ENCODE results near the gene EIF6. TPM values are rescaled to one million over a fixed set of nuclear protein-coding genes. Genes with fewer than 3 reads are reported as not detected.
A peak's percentile ranks its signal among the peaks of the same experiment; 100 is the strongest.

The EIF6 gene
- total RNA-seq, 1 donor, result 120 TPM

DNA sequence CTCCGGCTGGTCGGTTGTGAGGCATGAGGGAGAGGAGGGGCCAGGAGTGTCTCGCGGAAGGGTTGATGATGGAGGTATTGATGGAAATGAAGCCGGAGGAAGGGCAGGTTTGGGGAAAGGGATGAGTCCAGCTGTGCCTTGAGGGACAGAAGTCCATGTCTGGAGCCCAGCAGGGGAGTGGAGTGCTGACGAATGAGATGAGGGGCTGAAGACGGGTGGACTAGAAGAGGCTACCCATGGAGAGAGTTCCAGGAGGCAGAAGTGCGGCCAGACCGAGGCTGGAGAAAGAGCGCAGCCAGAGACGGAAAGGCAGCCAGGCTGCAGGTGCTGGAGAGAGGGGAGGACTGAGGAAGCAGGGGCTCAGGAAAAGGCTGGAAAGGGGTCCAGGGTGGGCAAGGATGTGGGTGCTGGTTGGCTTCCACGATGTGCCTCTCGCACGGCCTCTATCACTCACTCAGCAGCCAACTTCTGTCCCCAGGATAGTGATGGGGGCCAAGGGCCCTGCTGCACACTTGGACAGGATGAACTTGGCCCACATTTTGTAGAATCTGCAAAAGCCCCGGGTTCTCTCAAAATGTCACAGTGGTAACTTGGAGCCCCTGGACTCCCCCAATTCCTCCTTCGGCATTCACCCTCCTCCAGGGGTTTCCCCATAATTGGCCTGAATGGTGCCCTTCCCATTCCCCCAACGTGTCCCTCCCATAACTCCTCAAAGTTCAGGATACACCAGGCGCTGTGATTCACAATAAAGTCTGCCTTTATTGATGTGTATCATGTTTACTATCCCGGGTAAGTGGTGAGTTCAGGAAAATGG, 627 bp upstream of the EIF6 start:
- peak overlapping the region; percentile 87 for H3K4me3 ChIP-seq (ENCODE audit: low read depth, low read length)
- DNase-seq (ENCODE audit: low read depth), result no peak
- TF ChIP-seq, protein P1, sequence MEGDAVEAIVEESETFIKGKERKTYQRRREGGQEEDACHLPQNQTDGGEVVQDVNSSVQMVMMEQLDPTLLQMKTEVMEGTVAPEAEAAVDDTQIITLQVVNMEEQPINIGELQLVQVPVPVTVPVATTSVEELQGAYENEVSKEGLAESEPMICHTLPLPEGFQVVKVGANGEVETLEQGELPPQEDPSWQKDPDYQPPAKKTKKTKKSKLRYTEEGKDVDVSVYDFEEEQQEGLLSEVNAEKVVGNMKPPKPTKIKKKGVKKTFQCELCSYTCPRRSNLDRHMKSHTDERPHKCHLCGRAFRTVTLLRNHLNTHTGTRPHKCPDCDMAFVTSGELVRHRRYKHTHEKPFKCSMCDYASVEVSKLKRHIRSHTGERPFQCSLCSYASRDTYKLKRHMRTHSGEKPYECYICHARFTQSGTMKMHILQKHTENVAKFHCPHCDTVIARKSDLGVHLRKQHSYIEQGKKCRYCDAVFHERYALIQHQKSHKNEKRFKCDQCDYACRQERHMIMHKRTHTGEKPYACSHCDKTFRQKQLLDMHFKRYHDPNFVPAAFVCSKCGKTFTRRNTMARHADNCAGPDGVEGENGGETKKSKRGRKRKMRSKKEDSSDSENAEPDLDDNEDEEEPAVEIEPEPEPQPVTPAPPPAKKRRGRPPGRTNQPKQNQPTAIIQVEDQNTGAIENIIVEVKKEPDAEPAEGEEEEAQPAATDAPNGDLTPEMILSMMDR (IDR thresholded peaks at IDR 0.05; ENCODE audit: insufficient read depth, low read length), result no peak

DNA sequence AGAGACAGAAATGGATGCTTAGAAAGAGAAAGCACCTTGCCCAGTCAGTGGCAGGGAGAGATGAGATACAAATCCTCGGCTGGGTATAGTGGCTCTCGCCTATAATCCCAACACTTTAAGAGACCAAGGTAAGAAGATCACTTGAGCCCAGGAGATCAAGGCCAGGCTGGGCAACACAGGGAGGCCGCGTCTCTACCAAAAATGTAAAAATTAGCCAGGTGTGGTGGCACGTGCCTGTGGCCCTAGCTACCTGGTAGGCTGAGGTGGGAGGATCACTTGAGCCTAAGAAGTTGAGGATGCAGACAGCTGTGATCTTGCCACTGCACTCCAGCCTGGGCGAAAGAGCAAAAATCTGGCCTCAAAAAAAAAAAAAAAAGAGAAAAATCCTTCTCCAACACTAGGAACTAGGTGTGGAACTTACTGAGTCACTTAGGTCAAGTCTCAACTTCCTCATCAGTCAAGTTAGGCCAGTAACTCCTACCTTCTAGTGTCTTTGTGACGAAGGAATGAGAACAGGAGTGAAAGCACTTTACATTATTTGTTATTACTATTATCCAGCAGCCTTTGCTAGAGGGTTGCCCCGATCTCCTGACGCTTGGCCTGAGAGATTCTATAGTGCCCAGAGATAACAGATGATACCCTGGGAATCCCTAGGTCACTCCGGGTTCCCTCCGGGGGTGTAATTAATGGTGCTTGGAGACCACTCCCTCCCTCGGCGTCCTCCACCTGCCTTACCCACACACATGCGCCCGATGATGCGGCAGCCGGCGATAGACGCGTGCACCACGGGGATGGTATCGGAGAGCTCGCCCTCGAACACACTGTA, 918 bp downstream of the EIF6 start:
- no peak for DNase-seq (ENCODE audit: low read depth)
- TF ChIP-seq, protein P1 (IDR thresholded peaks at IDR 0.05; ENCODE audit: insufficient read depth, low read length), result no peak
- H3K4me3 ChIP-seq (ENCODE audit: low read depth, low read length), result peak overlapping the region; percentile 87

DNA sequence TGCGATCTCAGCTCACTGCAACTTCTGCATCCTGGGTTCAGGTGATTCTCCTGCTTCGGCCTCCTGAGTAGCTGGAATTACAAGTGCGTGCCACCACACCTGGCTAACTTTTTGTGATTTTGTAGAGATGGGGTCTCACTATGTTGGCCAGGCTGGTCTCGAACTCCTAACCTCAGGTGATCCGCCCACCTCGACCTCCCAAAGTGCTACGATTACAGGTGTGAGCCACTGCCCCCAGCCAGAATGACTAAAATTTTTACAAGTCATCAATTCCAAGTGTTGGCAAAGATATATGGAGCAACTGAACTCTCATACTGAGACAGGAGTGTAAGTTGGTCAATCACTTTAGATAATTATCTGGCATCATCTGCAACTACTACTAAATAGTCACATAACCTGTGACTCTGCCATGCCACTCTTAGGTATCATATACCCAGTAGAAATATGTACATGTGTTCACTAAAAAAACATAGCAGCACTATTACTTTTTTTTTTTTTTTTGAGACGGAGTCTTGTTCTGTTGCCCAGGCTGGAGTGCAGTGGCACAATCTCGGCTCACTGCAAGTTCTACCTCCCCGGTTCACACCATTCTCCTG, 3.0 kb downstream of the EIF6 start:
- no peak for DNase-seq (ENCODE audit: low read depth)
- TF ChIP-seq, protein P1 (IDR thresholded peaks at IDR 0.05; ENCODE audit: insufficient read depth, low read length), result no peak
- no peak overlapping the region for H3K4me3 ChIP-seq (ENCODE audit: low read depth, low read length)

DNA sequence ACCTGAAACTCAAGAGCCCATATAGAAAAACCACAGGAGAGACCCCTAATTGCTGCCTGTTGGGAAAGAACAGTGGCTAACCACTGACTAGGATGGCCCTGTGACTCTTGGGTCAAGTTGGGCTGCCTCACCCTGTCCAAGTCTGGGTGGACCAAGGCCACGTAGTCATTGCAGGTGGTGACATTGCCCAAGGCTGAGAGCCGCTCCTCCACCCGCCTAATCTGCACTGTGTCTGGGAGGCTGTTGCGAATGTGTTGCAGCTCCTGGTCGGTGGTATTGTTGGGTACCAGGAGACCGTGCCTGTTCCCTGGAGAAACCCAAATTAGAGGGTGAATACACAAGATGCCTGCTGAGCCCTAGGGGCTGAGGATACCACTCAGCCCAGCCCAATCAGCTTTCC, 4.0 kb downstream of the EIF6 start:
- no peak overlapping the region for H3K4me3 ChIP-seq (ENCODE audit: low read depth, low read length)
- TF ChIP-seq, protein P1 (IDR thresholded peaks at IDR 0.05; ENCODE audit: insufficient read depth, low read length), result no peak
- DNase-seq (ENCODE audit: low read depth), result no peak

DNA sequence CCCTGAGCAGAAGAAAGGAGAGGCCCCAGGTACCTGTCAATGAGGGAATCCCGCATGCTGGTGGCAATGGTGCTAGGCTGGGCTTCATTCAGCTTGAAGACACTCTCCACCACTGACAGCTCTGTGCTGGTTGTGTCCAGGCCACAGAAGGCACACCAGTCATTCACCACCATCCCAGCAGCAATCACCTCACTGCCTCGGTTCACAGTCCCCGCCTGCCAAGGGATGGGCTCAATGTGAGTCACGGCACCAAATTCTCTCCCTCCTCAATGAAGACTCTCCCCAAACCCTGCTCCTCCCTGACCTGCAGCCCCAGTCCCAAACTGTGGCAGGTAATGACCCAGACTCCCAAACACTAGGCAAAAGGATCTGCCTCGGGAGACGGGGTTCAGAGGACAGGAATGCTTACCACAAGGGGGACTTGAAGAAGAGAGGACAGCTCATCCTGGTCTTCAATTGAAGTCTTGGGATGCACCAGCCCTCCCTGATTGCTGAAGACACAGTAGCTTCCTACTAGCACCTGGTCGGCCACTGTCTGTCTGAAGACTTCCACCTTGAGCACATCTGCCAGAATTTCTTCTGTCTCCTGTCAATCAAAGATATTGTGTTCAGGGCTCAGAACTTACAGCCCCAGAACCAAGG, 4.9 kb downstream of the EIF6 start:
- no peak overlapping the region for H3K4me3 ChIP-seq (ENCODE audit: low read depth, low read length)
- DNase-seq (ENCODE audit: low read depth), result no peak
- TF ChIP-seq, protein P1 (IDR thresholded peaks at IDR 0.05; ENCODE audit: insufficient read depth, low read length), result no peak

DNA sequence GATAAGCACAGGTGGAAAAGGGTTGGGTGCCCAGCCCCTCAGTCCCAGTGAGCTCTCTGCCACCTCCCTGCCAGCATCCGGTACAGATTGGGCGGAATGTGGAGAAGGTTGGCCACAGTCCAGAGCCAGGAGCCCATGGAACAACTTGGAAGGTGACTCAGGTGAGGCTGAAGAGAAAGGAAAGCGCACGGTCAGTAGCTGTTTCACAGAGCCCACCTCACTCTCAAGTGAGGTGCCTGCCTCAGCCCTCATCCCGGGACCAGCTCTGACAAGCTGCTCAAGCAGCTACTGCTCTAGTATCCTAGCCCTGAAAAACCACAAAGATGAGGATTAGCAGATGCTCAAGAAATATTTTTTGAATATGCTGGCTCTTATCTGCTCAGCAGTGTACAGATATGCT, 5.5 kb downstream of the EIF6 start:
- TF ChIP-seq, protein P1 (IDR thresholded peaks at IDR 0.05; ENCODE audit: insufficient read depth, low read length), result no peak
- no peak overlapping the region for H3K4me3 ChIP-seq (ENCODE audit: low read depth, low read length)
- no peak for DNase-seq (ENCODE audit: low read depth)

Data from fibroblast of the aortic adventitia (primary cell).